HG03103 (cell line): Measurements from ENCODE around the gene PIH1D1.
"Not testable (repeated sequence)": the region's sequence is repeated elsewhere in the genome, so short reads cannot be mapped to it uniquely, and the experiment has no call there.

Experiments used
- ATAC-seq: cut with Tn5 transposase; IDR thresholded peaks from one replicate; pipeline ENCODE4 v1.9.1; 2021; ENCODE audit warnings: low read depth; ENCODE audit not compliant: unreplicated experiment

Gene PIH1D1

GRCh38 chr19:49458567-49458903, 6.9 kb upstream of the PIH1D1 start:
- ATAC-seq, result no peak

- ATAC-seq, result no peak
These were observed 4.7 kb upstream of the PIH1D1 start for GRCh38 chr19:49456326-49456725.

GRCh38 chr19:49455773-49456172, 4.2 kb upstream of the PIH1D1 start:
- no peak for ATAC-seq

GRCh38 chr19:49453757-49454240, 2.2 kb upstream of the PIH1D1 start:
- no peak for ATAC-seq

GRCh38 chr19:49453013-49453756, 1.6 kb upstream of the PIH1D1 start, which contains the start of gene ALDH16A1:
Gene ALDH16A1 (plus strand): TSS chr19:49453225. CDS start chr19:49453332, 107 bp downstream.
- peak; percentile 68 for ATAC-seq

GRCh38 chr19:49450405-49450804, 1.2 kb downstream of the PIH1D1 start:
- no peak for ATAC-seq

- ATAC-seq, result no peak
These were observed 3.2 kb downstream of the PIH1D1 start for GRCh38 chr19:49448432-49448786.

GRCh38 chr19:49447485-49448431, 3.9 kb downstream of the PIH1D1 start:
- ATAC-seq, result no peak

- no peak for ATAC-seq
These were observed 5.6 kb downstream of the PIH1D1 start for GRCh38 chr19:49445997-49446396.

GRCh38 chr19:49444100-49444700, 7.4 kb downstream of the PIH1D1 start:
- ATAC-seq, result not testable (repeated sequence)

GRCh38 chr19:49443366-49444099, 8.1 kb downstream of the PIH1D1 start:
- ATAC-seq, result peak; percentile 56

- peak; percentile 18 for ATAC-seq
These were observed 8.7 kb downstream of the PIH1D1 start for GRCh38 chr19:49442771-49443365.

- no peak for ATAC-seq
These were observed 9.3 kb downstream of the PIH1D1 start for GRCh38 chr19:49442354-49442753.

- no peak for ATAC-seq
These were observed 9.7 kb downstream of the PIH1D1 start for GRCh38 chr19:49441960-49442350.

GRCh38 chr19:49441210-49441959, 10.2 kb downstream of the PIH1D1 start, which contains the start of gene SLC17A7:
Gene SLC17A7 (minus strand): TSS chr19:49441527. CDS start chr19:49441379, 148 bp downstream.
- no peak for ATAC-seq

GRCh38 chr19:49440439-49441209, 11.0 kb downstream of the PIH1D1 start:
- no peak for ATAC-seq

- ATAC-seq, result no peak
These were observed 11.8 kb downstream of the PIH1D1 start for GRCh38 chr19:49439836-49440235.

GRCh38 chr19:49438261-49438660, 13.4 kb downstream of the PIH1D1 start:
- ATAC-seq, result no peak
